Hepatocyte (in vitro differentiated cells): ENCODE data around the gene RSPH10B2. TPM values are rescaled to one million over a fixed set of nuclear protein-coding genes. Genes with fewer than 3 reads are reported as not detected.
"Not testable (repeated sequence)": the region's sequence is repeated elsewhere in the genome, so short reads cannot be mapped to it uniquely, and the experiment has no call there.

Source experiments
- DNase-seq: peaks from one replicate; pipeline ENCODE4 v3.0.0-alpha.2; 2016; ENCODE audit warnings: low spot score
- H2AFZ ChIP-seq: fragments of 200-600 bp; sonication (generic); 2 replicates; pipeline ENCODE4 v1.6.0; 2016; ENCODE audit warnings: antibody characterized with exemption, mild to moderate bottlenecking
- H3K27ac ChIP-seq: fragments of 200-600 bp; sonication (generic); 2 replicates; pipeline ENCODE4 v1.5.1; 2016; ENCODE audit warnings: mild to moderate bottlenecking
- H3K27me3 ChIP-seq: fragments of 200-600 bp; sonication (generic); 2 replicates; pipeline ENCODE4 v1.6.1; 2016
- H3K36me3 ChIP-seq: fragments of 200-600 bp; sonication (generic); replicated peaks from 2 replicates; pipeline ENCODE4 v1.5.1; 2016; ENCODE audit warnings: low read depth; ENCODE audit not compliant: insufficient read depth
- H3K4me1 ChIP-seq: fragments of 200-600 bp; sonication (generic); 2 replicates; pipeline ENCODE4 v1.5.1; 2016; ENCODE audit warnings: mild to moderate bottlenecking, moderate library complexity; ENCODE audit not compliant: insufficient read depth
- H3K4me2 ChIP-seq: fragments of 200-600 bp; sonication (generic); 2 replicates; pipeline ENCODE4 v1.6.0; 2016
- H3K4me3 ChIP-seq: fragments of 200-600 bp; sonication (generic); 2 replicates; pipeline ENCODE4 v1.5.1; 2016; ENCODE audit warnings: mild to moderate bottlenecking
- H3K79me2 ChIP-seq: fragments of 200-600 bp; sonication (generic); 2 replicates; pipeline ENCODE4 v1.6.0; 2017; ENCODE audit warnings: mild to moderate bottlenecking
- H3K9me2 ChIP-seq: fragments of 200-600 bp; sonication (generic); replicated peaks from 2 replicates; pipeline ENCODE4 v1.6.0; 2017; ENCODE audit warnings: mild to moderate bottlenecking; ENCODE audit not compliant: insufficient read depth
- H3K9me3 ChIP-seq: fragments of 200-600 bp; sonication (generic); 2 replicates; pipeline ENCODE4 v1.5.1; 2016; ENCODE audit warnings: low read depth, mild to moderate bottlenecking
- H4K20me1 ChIP-seq: fragments of 200-600 bp; sonication (generic); 2 replicates; pipeline ENCODE4 v1.6.0; 2016; ENCODE audit warnings: mild to moderate bottlenecking; ENCODE audit not compliant: insufficient read depth, poor library complexity, severe bottlenecking
- EZH2 ChIP-seq: fragments of 200-600 bp; sonication (generic); IDR thresholded peaks from 2 replicates; pipeline ENCODE4 v1.6.1; 2016; ENCODE audit warnings: antibody characterized with exemption, mild to moderate bottlenecking, borderline replicate concordance
- EZH2phosphoT487 ChIP-seq: fragments of 200-600 bp; sonication (generic); IDR thresholded peaks from one replicate; pipeline ENCODE4 v1.6.1; 2018; ENCODE audit warnings: antibody characterized with exemption, mild to moderate bottlenecking, low read depth, moderate library complexity; ENCODE audit not compliant: unreplicated experiment, severe bottlenecking
- WGBS: methylation state at CpG from one replicate; pipeline ENCODE4 v1.1.6; 2016; ENCODE audit warnings: low lambda C conversion rate; ENCODE audit errors: missing lambda C conversion rate; 5-methylcytosine and 5-hydroxymethylcytosine counted together
- polyA plus RNA-seq: library from polyadenylated mRNA; unstranded; fragments of >200 nt; fragmentation: Nextera tagmentation; extraction: Ambion mirVana; gene quantifications from 2 replicates; pipeline ENCODE4 v1.2.1, GENCODE V29; 2016
- total RNA-seq: library from RNA; depleted of rRNA; stranded (reverse); fragments of >200 nt; gene quantifications from 2 replicates; pipeline ENCODE4 v1.2.3, GENCODE V29; 2014
- TF ChIP-seq, protein P1 (sequence below): fragments of 200-600 bp; sonication (generic); IDR thresholded peaks from 2 replicates; pipeline ENCODE4 v1.5.1; 2016; ENCODE audit warnings: antibody characterized with exemption, mild to moderate bottlenecking; ENCODE audit not compliant: poor library complexity

Gene RSPH10B2
- total and polyA plus RNA-seq, 2 experiments from 2014 or later, result not detected

DNA sequence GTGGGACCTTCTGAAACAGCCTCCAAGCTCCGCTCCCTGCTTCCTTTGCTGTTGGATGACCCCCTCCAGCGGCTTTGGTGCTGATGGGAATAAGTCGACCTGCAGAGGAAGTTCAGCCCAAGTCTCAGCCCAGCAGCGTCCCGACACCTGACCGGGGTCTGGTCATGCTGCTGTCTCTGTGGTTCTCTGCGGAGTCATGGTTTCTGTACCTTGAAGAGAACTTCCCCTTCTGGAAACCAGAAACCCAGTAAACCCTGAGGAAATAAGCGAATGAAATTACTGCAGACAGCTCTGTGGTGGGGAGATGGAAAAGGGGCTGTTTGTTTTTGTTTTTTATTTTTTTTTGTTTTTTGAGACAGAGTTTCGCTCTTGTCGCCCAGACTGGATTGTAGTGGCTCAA is 28.9 kb upstream of the RSPH10B2 start:
- TF ChIP-seq EZH2, result no peak
- TF ChIP-seq, protein P1, sequence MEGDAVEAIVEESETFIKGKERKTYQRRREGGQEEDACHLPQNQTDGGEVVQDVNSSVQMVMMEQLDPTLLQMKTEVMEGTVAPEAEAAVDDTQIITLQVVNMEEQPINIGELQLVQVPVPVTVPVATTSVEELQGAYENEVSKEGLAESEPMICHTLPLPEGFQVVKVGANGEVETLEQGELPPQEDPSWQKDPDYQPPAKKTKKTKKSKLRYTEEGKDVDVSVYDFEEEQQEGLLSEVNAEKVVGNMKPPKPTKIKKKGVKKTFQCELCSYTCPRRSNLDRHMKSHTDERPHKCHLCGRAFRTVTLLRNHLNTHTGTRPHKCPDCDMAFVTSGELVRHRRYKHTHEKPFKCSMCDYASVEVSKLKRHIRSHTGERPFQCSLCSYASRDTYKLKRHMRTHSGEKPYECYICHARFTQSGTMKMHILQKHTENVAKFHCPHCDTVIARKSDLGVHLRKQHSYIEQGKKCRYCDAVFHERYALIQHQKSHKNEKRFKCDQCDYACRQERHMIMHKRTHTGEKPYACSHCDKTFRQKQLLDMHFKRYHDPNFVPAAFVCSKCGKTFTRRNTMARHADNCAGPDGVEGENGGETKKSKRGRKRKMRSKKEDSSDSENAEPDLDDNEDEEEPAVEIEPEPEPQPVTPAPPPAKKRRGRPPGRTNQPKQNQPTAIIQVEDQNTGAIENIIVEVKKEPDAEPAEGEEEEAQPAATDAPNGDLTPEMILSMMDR, result no peak
- no peak for TF ChIP-seq EZH2phosphoT487
- no peak overlapping the region for H3K27ac ChIP-seq
- WGBS, result 95% methylated on average over 10 of the region's 10 CpGs

DNA sequence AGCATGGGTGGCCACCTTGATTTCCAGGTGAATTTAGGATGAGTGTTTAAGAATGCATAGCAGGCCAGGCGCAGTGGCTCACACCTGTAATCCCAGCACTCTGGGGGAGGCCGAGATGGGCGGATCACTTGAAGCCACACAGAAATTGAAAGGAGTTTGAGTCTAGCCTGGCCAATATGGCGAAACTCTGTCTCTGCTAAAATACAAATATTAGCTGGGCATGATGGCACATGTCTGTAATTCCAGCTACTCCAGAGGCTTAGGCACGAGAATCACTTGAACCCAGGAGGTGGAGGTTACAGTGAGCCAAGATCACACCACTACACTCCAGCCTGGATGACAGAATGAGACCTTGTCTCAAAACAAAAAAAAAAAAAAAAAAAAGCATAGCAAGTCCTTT is 27.6 kb upstream of the RSPH10B2 start:
- H3K4me3 ChIP-seq, H3K36me3 ChIP-seq, H3K9me3 ChIP-seq, H3K27me3 ChIP-seq, H4K20me1 ChIP-seq, DNase-seq, H3K4me1 ChIP-seq, H3K9me2 ChIP-seq, H3K27ac ChIP-seq, H2AFZ ChIP-seq, H3K4me2 ChIP-seq: not testable (repeated sequence)
- peaks cover 15% of the 10 kb centered on the region for H3K79me2 ChIP-seq
- 93% methylated on average over 5 of the region's 5 CpGs for WGBS

More for the DNA sequence above, 28.9 kb upstream of the RSPH10B2 start:
- no peak overlapping the region for H2AFZ ChIP-seq
- no peaks in the 10 kb centered on the region for H4K20me1 ChIP-seq
- peaks cover 6% of the 10 kb centered on the region for H3K4me1 ChIP-seq
- H3K27me3 ChIP-seq, result no peaks in the 10 kb centered on the region
- H3K36me3 ChIP-seq, result no peaks in the 10 kb centered on the region
- peaks cover 3% of the 10 kb centered on the region for H3K79me2 ChIP-seq
- H3K9me2 ChIP-seq, result no peaks in the 10 kb centered on the region
- H3K9me3 ChIP-seq, result no peaks in the 10 kb centered on the region
- no peak for DNase-seq
- no peak overlapping the region for H3K4me3 ChIP-seq
- no peak overlapping the region for H3K4me2 ChIP-seq

DNA sequence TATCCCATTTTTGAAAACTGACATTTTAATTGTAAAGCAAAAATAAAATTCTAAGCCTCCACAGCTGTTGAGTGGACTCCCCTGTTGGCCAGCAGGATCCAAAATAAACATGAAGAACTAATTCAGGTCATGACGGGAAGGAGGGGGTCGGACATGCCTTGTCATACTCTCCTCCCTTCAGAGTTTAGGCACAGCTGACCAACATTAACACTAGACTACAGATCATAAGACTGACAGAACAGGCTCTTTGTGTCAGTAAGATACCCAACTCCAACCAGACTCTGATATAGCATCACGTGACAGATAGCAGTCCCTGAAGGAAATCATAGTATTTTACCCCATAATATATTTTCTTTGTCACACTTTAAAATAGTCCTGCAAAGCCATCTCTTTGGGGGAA is 26.2 kb upstream of the RSPH10B2 start:
- WGBS, result 89% methylated on average over 3 of the region's 3 CpGs
- DNase-seq, result no peak
- no peak overlapping the region for H2AFZ ChIP-seq

DNA sequence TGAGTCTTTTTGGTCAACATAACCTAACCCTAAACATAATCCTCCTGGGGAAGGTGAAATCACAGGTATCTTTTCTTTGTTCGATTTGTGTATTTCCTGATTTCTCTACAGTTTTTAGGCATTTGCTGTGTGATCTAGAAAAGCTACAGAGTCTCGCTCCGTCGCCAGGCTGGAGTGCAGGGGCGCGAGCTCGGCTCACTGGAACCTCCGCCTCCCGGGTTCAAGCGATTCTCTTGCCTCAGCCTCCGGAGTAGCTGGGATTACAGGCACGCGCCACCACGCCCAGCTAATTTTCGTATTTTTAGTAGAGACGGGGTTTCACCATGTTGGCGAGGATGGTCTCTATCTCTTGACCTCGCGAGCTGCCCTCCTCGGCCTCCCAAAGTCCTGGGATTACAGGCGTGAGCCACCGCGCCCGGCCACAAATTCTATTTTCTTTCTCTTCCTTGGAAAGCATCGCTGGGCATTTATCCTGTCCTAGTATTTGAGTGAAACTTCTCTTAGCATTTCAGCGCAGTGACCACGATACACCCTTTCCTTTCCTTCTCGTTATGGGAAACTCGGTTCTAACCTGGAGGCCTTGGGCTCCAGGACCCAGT is 24.9 kb upstream of the RSPH10B2 start:
- not testable (repeated sequence) for H3K36me3 ChIP-seq, H3K27me3 ChIP-seq, H3K9me2 ChIP-seq, H3K4me1 ChIP-seq, H3K9me3 ChIP-seq, H4K20me1 ChIP-seq, DNase-seq
- WGBS, result 77% methylated on average over 29 of the region's 29 CpGs
- peak overlapping the region; percentile 25 for H3K4me3 ChIP-seq
- H3K27ac ChIP-seq, result peak overlapping the region; percentile 94
- peak overlapping the region; percentile 100 for H2AFZ ChIP-seq
- peak overlapping the region; percentile 87 for H3K4me2 ChIP-seq
- H3K79me2 ChIP-seq, result peaks cover 36% of the 10 kb centered on the region

More for the DNA sequence above, 26.2 kb upstream of the RSPH10B2 start:
- Histone ChIP-seq H3K9me2 (no peaks in the 10 kb centered on the region), H3K4me2 (no peak overlapping the region), H3K4me3 (no peak overlapping the region), H3K79me2 (peaks cover 24% of the 10 kb centered on the region), H3K4me1 (peaks cover 10% of the 10 kb centered on the region), H3K27ac (no peak overlapping the region), H3K27me3 (no peaks in the 10 kb centered on the region), H3K9me3 (no peaks in the 10 kb centered on the region), H3K36me3 (no peaks in the 10 kb centered on the region), H4K20me1 (peaks cover 5% of the 10 kb centered on the region)
- TF ChIP-seq EZH2phosphoT487, result no peak
- TF ChIP-seq, protein P1, result no peak
- TF ChIP-seq EZH2, result no peak
